ENCODE measurements around the gene GNAT2. TPM values are rescaled to one million over a fixed set of nuclear protein-coding genes. Genes with fewer than 3 reads are reported as not detected.

GNAT2 gene
- total and polyA plus RNA-seq, 7 donors: 0.10 TPM; not detected in 6

DNA sequence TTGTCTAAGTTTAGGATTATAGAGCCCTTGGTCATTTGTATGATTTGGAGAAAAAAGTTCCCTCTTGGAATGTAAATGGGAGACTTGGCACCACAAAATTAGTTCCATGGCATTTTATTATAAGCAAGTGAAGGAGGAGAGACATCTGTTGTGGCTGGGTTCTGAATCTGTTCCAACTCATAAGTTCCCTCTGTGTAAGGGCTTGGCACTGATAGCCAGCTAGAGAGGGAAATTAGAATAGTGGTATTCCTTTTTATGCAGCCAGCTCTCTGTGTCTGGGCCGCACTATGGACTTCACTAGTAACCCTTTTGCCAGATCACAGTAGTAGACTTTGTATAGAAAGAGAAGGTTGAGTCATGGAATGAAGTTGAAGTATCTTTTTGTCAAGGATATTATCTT lies 39.9 kb downstream of the GNAT2 start:
- Histone ChIP-seq H3K27me3 (no peaks in the 10 kb centered on the region), H3K4me1 (peaks cover 0 to 25% (median 19%) of the 10 kb centered on the region in 4 donors), H3K27ac (peak overlapping the region in 3 of 4 donors; percentile 52 to 65 (median 58)), H3K4me3 (no peak overlapping the region), H3K36me3 (peaks cover 0 to 64% (median 3%) of the 10 kb centered on the region in 4 donors), H3K9me3 (no peaks in the 10 kb centered on the region)
- TF ChIP-seq, protein P1, sequence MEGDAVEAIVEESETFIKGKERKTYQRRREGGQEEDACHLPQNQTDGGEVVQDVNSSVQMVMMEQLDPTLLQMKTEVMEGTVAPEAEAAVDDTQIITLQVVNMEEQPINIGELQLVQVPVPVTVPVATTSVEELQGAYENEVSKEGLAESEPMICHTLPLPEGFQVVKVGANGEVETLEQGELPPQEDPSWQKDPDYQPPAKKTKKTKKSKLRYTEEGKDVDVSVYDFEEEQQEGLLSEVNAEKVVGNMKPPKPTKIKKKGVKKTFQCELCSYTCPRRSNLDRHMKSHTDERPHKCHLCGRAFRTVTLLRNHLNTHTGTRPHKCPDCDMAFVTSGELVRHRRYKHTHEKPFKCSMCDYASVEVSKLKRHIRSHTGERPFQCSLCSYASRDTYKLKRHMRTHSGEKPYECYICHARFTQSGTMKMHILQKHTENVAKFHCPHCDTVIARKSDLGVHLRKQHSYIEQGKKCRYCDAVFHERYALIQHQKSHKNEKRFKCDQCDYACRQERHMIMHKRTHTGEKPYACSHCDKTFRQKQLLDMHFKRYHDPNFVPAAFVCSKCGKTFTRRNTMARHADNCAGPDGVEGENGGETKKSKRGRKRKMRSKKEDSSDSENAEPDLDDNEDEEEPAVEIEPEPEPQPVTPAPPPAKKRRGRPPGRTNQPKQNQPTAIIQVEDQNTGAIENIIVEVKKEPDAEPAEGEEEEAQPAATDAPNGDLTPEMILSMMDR (IDR thresholded peaks at IDR 0.05): no peak
- DNase-seq: no peak
- intact Hi-C loops (cut with DNase I): no loop called here
- 79 to 91% methylated on average over 1 of the region's 1 CpG for WGBS, 2 donors

DNA sequence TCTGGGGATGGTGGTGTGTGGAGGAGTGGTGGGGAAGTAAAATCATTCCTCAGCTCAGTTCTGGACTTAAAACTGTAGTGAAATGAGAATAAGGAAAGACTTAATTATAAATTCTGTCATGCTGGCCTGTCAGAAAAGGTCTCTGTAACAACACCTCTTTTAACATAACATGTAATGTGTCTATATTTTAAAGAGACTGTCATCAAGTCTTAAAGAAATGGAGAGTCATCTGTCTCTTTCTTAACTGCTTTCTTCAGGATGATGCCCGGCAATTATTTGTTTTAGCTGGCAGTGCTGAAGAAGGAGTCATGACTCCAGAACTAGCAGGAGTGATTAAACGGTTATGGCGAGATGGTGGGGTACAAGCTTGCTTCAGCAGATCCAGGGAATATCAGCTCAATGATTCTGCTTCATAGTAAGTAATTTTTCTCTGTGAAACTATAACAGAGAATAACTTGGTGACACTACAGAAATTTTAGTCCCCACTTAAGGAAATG lies 40.4 kb downstream of the GNAT2 start:
- Histone ChIP-seq H3K4me1 (peaks cover 0 to 25% (median 19%) of the 10 kb centered on the region in 4 donors), H3K36me3 (peaks cover 0 to 59% (median 3%) of the 10 kb centered on the region in 4 donors), H3K27ac (peak overlapping the region; percentile 6 to 65 (median 55)), H3K4me3 (no peak overlapping the region), H3K27me3 (no peaks in the 10 kb centered on the region), H3K9me3 (no peaks in the 10 kb centered on the region)
- DNase-seq: no peak
- WGBS, 2 donors: 85 to 89% methylated on average over 3 of the region's 3 CpGs
- TF ChIP-seq, protein P1 (IDR thresholded peaks at IDR 0.05): no peak
- TF ChIP-seq POLR2A (IDR thresholded peaks at IDR 0.05) (no peak), POLR2AphosphoS5 (IDR thresholded peaks at IDR 0.05) (no peak), EP300 (IDR thresholded peaks at IDR 0.05) (no peak)
- intact Hi-C loops (cut with DNase I): no loop called here

DNA sequence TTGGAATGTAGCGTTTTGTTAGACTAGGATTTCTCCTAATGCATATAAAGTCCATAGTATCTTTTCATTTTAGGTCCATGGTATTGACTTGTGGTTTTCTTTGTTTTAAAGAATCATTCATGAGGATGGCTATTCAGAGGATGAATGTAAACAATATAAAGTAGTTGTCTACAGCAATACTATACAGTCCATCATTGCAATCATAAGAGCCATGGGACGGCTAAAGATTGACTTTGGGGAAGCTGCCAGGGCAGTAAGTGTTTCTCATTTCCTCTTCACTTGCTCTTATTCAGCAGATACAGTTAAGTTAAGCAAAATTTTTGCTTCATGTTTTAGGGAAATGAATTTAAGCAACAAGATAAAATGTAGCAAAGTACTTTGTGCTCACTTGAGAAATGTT lies 45.6 kb downstream of the GNAT2 start:
- no peaks in the 10 kb centered on the region for H3K27me3 ChIP-seq
- H3K4me1 ChIP-seq: peaks cover 0 to 44% (median 26%) of the 10 kb centered on the region in 4 donors
- H3K27ac ChIP-seq: no peak overlapping the region
- TF ChIP-seq POLR2AphosphoS5 (IDR thresholded peaks at IDR 0.05): no peak
- TF ChIP-seq, protein P1 (IDR thresholded peaks at IDR 0.05): no peak
- no peak for TF ChIP-seq POLR2A (IDR thresholded peaks at IDR 0.05)
- no peak for TF ChIP-seq EP300 (IDR thresholded peaks at IDR 0.05)
- H3K9me3 ChIP-seq: no peaks in the 10 kb centered on the region
- WGBS, 2 donors: 40 to 55% methylated on average over 2 of the region's 2 CpGs
- H3K36me3 ChIP-seq: peaks cover 0 to 22% (median 0%) of the 10 kb centered on the region in 4 donors
- no peak for DNase-seq
- no peak overlapping the region for H3K4me3 ChIP-seq
- intact Hi-C loops (cut with DNase I): no loop called here

DNA sequence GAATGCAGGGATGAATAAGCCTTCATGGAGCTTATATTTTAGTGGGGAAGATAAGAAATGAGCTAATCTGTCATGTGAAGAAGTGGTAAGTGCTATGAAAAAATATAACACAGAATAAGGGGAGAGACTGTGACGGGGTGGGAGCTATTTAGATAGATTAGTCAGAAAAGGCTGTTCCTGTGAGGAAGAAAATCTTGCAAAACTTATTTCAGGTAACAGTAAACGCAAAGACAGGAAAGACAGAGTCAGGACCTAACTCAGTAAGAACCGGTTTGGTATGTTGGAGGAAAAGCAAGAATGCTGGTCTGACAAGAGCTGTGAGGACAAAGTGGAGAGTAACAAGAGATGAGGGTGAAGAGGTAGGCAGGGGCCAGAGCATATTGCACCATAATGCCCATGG lies 49.0 kb downstream of the GNAT2 start:
- Histone ChIP-seq H3K36me3 (no peaks in the 10 kb centered on the region), H3K27me3 (no peaks in the 10 kb centered on the region), H3K4me3 (no peak overlapping the region), H3K4me1 (peaks cover 0 to 52% (median 40%) of the 10 kb centered on the region in 4 donors), H3K9me3 (no peaks in the 10 kb centered on the region), H3K27ac (no peak overlapping the region)
- TF ChIP-seq POLR2AphosphoS5 (IDR thresholded peaks at IDR 0.05) (no peak), EP300 (IDR thresholded peaks at IDR 0.05) (no peak), POLR2A (IDR thresholded peaks at IDR 0.05) (no peak)
- TF ChIP-seq, protein P1 (IDR thresholded peaks at IDR 0.05): no peak
- intact Hi-C loops (cut with DNase I): no loop called here
- 26 to 71% methylated on average over 3 of the region's 3 CpGs for WGBS, 2 donors
- DNase-seq: no peak

DNA sequence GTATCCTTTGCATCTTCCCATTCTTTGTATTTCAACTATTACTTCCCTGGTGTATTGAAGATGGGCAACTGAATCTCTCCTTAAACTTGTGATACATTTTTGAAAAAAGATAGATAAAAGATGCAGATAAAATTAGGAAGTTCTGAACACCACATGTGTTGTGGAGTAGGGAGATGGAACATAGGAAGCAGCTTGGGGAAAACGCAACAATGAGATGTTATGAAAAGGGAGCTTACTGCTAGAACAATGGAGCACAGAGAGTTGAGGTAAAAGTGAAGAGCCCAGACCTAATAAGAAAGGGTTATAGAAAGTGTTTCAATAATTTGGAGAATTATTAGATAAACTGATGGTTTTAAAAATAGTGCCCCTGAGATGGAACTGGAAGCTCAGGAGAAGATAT lies 50.1 kb downstream of the GNAT2 start:
- Histone ChIP-seq H3K36me3 (no peaks in the 10 kb centered on the region), H3K27ac (no peak overlapping the region), H3K4me1 (peaks cover 0 to 57% (median 42%) of the 10 kb centered on the region in 4 donors), H3K4me3 (no peak overlapping the region), H3K9me3 (no peaks in the 10 kb centered on the region), H3K27me3 (no peaks in the 10 kb centered on the region)
- TF ChIP-seq, protein P1 (IDR thresholded peaks at IDR 0.05): no peak
- TF ChIP-seq POLR2AphosphoS5 (IDR thresholded peaks at IDR 0.05) (no peak), POLR2A (IDR thresholded peaks at IDR 0.05) (no peak), EP300 (IDR thresholded peaks at IDR 0.05) (no peak)
- intact Hi-C loops (cut with DNase I): no loop called here
- 82 to 91% methylated on average over 1 of the region's 1 CpG for WGBS, 2 donors
- no peak for DNase-seq
